Ascending aorta (tissue), 2 donors: ENCODE results near the gene HAUS5. TPM values are rescaled to one million over a fixed set of nuclear protein-coding genes. Genes with fewer than 3 reads are reported as not detected.

Source experiments
- DNase-seq, 2 donors: peaks; one replicate each; pipeline ENCODE4 v3.0.0-alpha.2; 2019; ENCODE audit warnings: low spot score in 2 of 2
- H3K27ac ChIP-seq, 2 donors: fragments of 200-600 bp; sonication (generic); one replicate each; pipeline ENCODE4 v1.5.1; 2016 to 2017; ENCODE audit warnings: mild to moderate bottlenecking in 1 of 2
- H3K27me3 ChIP-seq: fragments of 200-600 bp; sonication (generic); one replicate; pipeline ENCODE4 v1.5.1; 2017
- H3K36me3 ChIP-seq, 2 donors: fragments of 200-600 bp; sonication (generic); one replicate each; pipeline ENCODE4 v1.5.1; 2016
- H3K4me1 ChIP-seq, 2 donors: fragments of 200-600 bp; sonication (generic); one replicate each; pipeline ENCODE4 v1.5.1; 2016 to 2017; ENCODE audit warnings: mild to moderate bottlenecking in 1 of 2
- H3K4me3 ChIP-seq, 2 donors: fragments of 200-600 bp; sonication (generic); one replicate each; pipeline ENCODE4 v1.5.1; 2016 to 2017; ENCODE audit warnings: mild to moderate bottlenecking in 1 of 2
- H3K9me3 ChIP-seq, 2 donors: fragments of 200-600 bp; sonication (generic); one replicate each; pipeline ENCODE4 v1.5.1; 2016
- intact Hi-C: fragments of 100-400 bp; cut with DNase I; formaldehyde crosslinking; loops from one replicate; pipeline ENCODE4 v1.15.1; 2023
- total RNA-seq: library from RNA; depleted of rRNA; stranded (reverse); fragments of >200 nt; gene quantifications from one replicate; pipeline ENCODE4 v1.1.0, GENCODE V29; 2016
- TF ChIP-seq, protein P1 (sequence below), 3 experiments: fragments of 200-600 bp in 2 of 3; fragments of 450-650 bp in 1 of 3; sonication (generic) in 2 of 3; IDR thresholded peaks; one replicate each; pipeline ENCODE4 v1.5.1; 2016 to 2019; ENCODE audit warnings: antibody characterized with exemption in 3 of 3, mild to moderate bottlenecking in 1 of 3, moderate library complexity in 1 of 3

HAUS5 gene
- total RNA-seq, 1 donor from 2014 or later, result 1.9 TPM

DNA sequence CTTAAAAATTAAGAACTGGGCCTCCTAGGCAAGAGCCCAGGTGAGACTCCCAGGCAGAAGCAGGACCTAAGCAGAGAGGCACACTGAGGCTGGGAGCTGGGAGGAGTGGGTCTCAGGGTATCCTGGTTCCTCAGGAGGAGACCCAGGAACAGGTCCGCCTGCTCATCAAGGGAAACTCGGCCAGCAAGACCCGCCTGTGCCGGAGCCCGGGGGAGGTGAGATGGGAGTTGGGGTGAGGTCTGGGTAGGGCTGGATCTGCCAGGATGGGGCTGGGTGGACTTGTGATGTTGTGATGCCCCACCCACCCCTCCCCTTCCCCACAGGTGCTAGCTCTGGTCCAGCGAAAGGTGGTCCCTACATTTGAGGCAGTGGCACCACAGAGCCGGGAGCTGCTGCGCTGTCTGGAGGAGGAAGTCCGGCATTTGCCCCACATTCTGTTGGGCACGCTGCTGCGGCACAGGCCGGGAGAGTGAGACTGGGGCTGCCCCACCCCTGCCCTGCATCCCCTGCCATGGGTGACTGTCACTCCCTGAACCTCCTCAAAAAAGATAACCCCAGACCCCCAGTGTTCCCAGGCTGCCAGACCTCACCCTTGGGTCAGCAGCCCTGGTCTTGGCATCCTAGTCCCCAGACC lies 6.9 kb downstream of the HAUS5 start:
- Histone ChIP-seq H3K4me1 (no peaks in the 10 kb centered on the region), H3K36me3 (peaks cover 0 to 21% of the 10 kb centered on the region in 2 donors), H3K27me3 (no peaks in the 10 kb centered on the region), H3K9me3 (no peaks in the 10 kb centered on the region), H3K27ac (no peak overlapping the region), H3K4me3 (no peak overlapping the region)
- intact Hi-C loops, result loop anchor here (10.0 kb wide), 1 partner anchor 495 kb away; no protein-coding TSS in a partner anchor
- TF ChIP-seq, protein P1, sequence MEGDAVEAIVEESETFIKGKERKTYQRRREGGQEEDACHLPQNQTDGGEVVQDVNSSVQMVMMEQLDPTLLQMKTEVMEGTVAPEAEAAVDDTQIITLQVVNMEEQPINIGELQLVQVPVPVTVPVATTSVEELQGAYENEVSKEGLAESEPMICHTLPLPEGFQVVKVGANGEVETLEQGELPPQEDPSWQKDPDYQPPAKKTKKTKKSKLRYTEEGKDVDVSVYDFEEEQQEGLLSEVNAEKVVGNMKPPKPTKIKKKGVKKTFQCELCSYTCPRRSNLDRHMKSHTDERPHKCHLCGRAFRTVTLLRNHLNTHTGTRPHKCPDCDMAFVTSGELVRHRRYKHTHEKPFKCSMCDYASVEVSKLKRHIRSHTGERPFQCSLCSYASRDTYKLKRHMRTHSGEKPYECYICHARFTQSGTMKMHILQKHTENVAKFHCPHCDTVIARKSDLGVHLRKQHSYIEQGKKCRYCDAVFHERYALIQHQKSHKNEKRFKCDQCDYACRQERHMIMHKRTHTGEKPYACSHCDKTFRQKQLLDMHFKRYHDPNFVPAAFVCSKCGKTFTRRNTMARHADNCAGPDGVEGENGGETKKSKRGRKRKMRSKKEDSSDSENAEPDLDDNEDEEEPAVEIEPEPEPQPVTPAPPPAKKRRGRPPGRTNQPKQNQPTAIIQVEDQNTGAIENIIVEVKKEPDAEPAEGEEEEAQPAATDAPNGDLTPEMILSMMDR (IDR thresholded peaks at IDR 0.05), result no peak
- DNase-seq, result no peak

DNA sequence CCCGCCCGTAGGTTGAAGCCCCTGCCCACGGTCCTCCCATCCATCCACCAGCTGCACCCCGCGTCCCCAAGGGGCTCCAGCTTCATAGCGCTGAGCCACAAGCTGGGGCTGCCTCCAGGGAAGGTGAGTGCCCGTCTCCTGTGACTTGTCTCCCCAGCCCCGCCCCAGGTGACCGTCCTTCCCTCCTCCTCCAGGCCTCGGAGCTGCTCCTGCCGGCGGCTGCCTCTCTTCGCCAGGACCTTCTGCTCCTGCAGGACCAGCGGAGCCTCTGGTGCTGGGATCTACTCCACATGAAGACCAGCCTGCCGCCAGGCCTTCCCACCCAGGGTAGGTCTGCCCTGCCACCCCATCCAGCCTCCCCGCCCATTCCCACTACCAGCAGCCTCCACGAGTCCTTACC lies 7.5 kb downstream of the HAUS5 start:
- Histone ChIP-seq H3K36me3 (peaks cover 0 to 20% of the 10 kb centered on the region in 2 donors), H3K9me3 (no peaks in the 10 kb centered on the region), H3K27me3 (no peaks in the 10 kb centered on the region), H3K4me3 (no peak overlapping the region), H3K27ac (no peak overlapping the region), H3K4me1 (no peaks in the 10 kb centered on the region)
- DNase-seq, result no peak
- intact Hi-C loops, result no loop called here
- TF ChIP-seq, protein P1 (IDR thresholded peaks at IDR 0.05), result no peak

DNA sequence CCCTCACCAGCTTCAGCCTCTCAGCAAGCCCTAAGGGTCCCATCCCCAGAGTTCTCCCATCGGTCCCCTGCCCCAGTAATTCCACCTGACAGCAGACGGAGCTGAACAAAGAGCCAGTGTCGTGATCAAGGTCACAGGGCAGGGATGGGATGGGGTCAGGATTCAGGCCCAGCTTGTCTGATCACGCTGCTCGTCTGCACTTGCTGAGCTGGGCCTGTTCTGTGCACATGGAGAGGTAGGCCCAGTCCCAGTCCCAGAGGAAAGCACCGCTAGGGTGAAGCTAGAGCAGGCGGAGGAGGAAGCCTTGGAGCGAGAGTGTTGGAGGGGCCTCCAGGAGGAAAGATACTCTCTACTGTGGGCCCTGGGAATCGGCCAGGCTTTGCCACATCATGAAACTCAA lies 9.2 kb downstream of the HAUS5 start:
- H3K36me3 ChIP-seq, result peaks cover 0 to 17% of the 10 kb centered on the region in 2 donors
- TF ChIP-seq, protein P1 (IDR thresholded peaks at IDR 0.05), result no peak
- intact Hi-C loops, result no loop called here
- H3K9me3 ChIP-seq, result no peaks in the 10 kb centered on the region
- no peak overlapping the region for H3K4me3 ChIP-seq
- no peak for DNase-seq
- no peaks in the 10 kb centered on the region for H3K4me1 ChIP-seq
- H3K27me3 ChIP-seq, result no peaks in the 10 kb centered on the region
- no peak overlapping the region for H3K27ac ChIP-seq

DNA sequence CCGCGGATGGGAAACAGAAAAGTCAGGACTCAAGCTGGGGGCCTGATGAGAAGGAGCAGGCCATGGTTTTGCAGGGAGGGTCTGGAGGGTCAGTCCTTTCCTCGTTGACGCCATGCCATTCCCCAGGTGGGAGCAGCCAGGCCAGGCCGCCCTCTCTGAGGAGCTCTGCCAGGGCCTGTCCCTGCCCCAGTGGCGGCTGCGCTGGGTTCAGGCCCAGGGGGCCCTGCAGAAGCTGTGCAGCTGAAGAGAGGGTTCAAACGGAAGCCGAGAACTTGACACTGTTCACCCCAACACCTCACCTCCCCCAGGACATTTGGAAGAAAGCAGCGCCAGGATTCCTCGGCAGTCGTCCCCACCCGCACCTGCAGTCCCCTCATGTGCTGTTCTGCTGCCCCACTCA lies 10.2 kb downstream of the HAUS5 start:
- intact Hi-C loops, result no loop called here
- H3K27me3 ChIP-seq, result no peaks in the 10 kb centered on the region
- no peaks in the 10 kb centered on the region for H3K4me1 ChIP-seq
- H3K4me3 ChIP-seq, result no peak overlapping the region
- DNase-seq, result no peak
- peaks cover 0 to 15% of the 10 kb centered on the region in 2 donors for H3K36me3 ChIP-seq
- TF ChIP-seq, protein P1 (IDR thresholded peaks at IDR 0.05), result no peak
- H3K27ac ChIP-seq, result no peak overlapping the region
- no peaks in the 10 kb centered on the region for H3K9me3 ChIP-seq

DNA sequence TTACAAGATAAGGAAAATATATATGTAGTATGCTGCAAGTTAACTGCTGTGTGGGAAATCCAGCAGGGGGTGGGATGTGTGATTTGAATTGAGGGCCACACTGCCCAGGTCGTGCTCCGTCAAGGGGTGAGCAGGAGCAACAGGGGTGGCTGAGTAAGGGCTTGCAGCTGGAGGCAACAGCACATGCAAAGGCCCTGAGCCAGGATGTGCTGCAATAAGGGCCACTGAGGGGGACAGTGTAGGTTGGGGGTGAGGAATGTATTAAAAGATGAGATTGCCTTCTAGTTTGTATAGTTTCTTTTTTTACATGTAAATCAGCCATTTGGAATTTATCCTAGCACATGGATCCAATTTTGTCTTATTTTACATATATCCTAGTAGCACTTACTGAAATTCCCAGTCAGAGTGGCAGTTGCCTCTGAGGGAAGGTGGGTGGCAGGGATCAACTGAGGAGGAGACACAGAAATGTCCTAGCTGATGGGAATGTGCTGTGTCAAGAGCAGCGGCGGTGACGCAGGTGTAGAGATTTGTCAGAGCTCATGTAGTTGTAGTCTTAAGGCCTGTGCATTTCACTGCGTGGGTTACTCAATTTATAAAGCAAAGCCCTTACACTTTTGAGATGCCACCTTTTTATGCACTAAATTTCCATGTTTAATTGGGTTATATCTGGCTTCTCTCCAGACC lies 10.9 kb downstream of the HAUS5 start:
- H3K27ac ChIP-seq, result no peak overlapping the region
- no peak overlapping the region for H3K4me3 ChIP-seq
- H3K4me1 ChIP-seq, result peaks cover 0 to 3% of the 10 kb centered on the region in 2 donors
- intact Hi-C loops, result no loop called here
- H3K36me3 ChIP-seq, result peaks cover 0 to 10% of the 10 kb centered on the region in 2 donors
- DNase-seq, result no peak
- no peaks in the 10 kb centered on the region for H3K27me3 ChIP-seq
- H3K9me3 ChIP-seq, result no peaks in the 10 kb centered on the region
- TF ChIP-seq, protein P1 (IDR thresholded peaks at IDR 0.05), result no peak
